Limb (tissue), 2 donors: ENCODE results near the gene TMEM174.
A peak's percentile ranks its signal among the peaks of the same experiment; 100 is the strongest.
"Not testable (repeated sequence)": the region's sequence is repeated elsewhere in the genome, so short reads cannot be mapped to it uniquely, and the experiment has no call there.

ENCODE experiments used
- DNase-seq, 2 donors: peaks; one replicate each; pipeline ENCODE4 v3.0.0-alpha.2; 2016; ENCODE audit errors: extremely low spot score in 2 of 2

TMEM174 gene

GRCh38 chr5:73193592-73193991, 20.6 kb downstream of the TMEM174 start:
- no peak for DNase-seq

GRCh38 chr5:73196201-73196600, 23.2 kb downstream of the TMEM174 start:
- DNase-seq: no peak

DNA sequence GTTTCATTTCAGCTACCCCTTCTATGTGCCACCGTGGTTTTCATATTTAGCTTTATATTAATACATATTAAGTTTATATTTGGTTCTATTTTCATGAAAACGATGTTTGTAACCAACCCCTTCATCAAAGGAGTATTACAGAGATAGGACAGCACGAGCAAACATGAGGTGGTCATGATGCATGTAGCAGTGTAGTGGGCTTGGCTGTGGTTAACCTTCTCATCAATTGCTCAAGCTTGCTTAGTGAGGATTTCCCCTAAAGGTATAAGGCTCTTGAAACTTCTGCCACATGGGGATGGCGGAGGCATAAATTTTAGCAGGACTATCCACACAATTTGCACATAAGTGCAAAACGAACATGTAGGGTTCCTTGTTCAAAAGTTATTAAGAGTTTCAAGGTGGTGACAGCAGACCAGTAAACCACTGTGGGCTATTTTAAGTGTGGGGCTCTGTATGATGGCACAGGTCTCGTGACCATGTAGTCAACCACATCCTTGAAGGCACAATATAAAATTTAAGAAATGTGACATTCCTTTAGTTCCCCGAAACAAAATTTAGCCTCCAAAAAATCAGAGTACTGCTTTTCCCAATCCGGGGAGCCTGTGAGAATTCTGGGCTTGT, 24.8 kb downstream of the TMEM174 start:
- no peak for DNase-seq

DNA sequence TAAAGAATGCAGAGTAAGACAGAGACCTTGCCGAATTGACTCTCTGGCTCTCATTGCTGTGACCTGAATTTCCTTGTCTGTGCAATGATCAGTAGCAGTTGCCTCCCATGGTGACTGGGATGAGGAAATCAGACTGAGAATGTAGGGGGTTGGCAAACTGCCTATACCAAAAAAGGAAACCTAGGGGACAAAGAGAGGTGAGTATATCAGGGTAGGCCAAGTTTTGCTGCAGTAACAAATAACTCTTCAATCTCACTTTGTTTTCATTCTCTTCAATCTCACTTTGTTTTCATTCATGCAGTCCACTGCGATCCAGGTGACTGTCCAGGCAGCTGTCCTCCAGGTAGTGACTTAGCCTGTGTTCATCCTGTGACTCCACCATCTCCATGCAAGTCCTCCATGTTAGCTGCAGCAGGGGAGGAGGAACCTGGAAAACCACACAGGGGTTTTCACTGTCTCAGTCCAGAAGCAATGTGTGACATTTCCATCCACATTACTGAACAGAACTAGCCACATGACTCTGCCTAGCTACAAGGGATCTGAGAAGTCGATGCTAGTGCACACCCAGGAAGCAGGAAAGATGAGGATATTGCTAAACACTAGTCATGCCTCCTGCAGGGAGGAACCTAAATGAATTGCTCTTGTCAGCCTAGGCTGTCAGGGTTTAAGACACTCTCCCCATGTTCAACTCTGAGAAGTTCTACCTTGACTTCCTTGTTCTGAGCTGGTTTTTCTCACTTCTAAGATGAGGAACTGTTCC, 26.0 kb downstream of the TMEM174 start:
- no peak for DNase-seq

- DNase-seq: no peak
These were observed 26.7 kb downstream of the TMEM174 start for GRCh38 chr5:73199671-73200070.

- DNase-seq: peak; percentile 32 to 76
These were observed 28.8 kb downstream of the TMEM174 start for GRCh38 chr5:73201547-73202513.

- DNase-seq: no peak
These were observed 31.3 kb downstream of the TMEM174 start for GRCh38 chr5:73204332-73204731.

DNA sequence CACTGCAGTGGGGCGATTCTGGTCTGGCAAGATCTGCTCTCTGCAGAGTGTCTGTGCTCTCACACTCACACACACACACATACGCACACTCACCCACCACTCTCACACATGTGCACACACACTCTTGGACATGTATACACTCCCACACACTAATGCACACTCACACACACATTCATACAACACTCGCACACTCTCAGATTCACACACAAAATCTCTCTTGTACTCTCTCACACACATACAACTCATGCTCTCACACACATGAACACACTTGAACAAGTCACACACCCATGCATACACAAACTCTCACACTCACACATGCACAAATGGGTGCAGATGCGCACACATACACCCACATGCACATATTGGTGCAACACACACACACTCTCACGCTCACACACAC, 31.7 kb downstream of the TMEM174 start:
- no peak for DNase-seq

GRCh38 chr5:73205305-73205704, 32.3 kb downstream of the TMEM174 start:
- no peak for DNase-seq

GRCh38 chr5:73207239-73207638, 34.2 kb downstream of the TMEM174 start:
- not testable (repeated sequence) for DNase-seq

- DNase-seq: not testable (repeated sequence)
These were observed 36.1 kb downstream of the TMEM174 start for GRCh38 chr5:73209075-73209474.

DNA sequence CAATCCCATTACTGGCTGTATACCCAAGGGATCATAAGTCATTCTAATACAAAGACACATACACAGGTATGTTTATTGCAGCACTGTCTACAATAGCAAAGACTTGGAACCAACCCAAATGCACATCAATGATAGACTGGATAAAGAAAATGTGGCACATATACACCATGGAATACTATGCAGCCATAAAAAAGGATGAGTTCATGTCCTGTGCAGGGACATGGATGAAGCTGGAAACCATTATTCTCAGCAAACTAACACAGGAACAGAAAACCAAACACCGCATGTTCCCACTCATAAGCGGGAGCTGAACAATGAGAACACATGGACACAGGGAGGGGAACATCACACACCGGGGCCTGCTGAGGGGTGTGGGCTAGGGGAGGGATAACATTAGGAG, 39.7 kb downstream of the TMEM174 start:
- not testable (repeated sequence) for DNase-seq

GRCh38 chr5:73213566-73213998, 40.6 kb downstream of the TMEM174 start:
- DNase-seq: peak in 1 of 2 donors; percentile 62

DNA sequence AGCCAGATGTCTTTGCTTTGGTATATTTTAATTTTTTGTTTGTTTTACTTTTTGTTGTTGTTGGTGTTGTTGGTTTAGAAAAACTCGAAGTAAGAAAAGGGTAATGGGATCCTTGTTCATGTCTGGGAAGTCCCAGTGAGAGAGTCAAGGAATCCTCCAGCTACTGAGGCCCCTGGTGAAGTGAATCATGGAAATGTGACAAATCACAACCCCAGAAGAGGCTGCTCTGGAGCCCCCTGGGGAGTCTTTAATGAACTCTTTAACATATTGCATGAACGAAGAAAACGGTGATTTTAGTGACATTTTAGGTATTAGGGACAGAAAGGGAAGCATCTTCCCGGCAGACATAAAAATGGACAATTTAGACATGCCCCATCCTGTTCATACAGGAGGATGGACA, 41.3 kb downstream of the TMEM174 start:
- DNase-seq: no peak

GRCh38 chr5:73214996-73215395, 42.0 kb downstream of the TMEM174 start:
- DNase-seq: no peak

DNA sequence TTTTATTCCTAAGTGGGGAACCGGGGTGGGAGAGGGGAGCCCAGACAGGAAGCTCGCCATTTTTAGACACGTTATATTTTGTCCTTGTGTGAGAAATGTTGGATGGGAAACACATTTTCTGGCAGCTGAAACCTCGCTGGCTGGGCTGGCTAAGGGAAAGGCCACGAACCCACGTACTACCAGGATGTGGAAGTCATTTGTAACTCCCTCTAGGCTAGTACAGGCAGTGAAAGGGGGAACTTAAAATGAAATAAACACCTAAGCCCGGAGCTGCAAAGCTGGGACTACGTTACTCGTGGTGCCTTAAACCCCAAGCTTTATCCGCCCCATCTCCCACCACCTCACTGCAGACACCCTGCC, 42.5 kb downstream of the TMEM174 start:
- DNase-seq: peak in 1 of 2 donors; percentile 56

GRCh38 chr5:73215891-73216610, 43.1 kb downstream of the TMEM174 start:
- peak; percentile 81 to 87 for DNase-seq

GRCh38 chr5:73218552-73219171, 45.7 kb downstream of the TMEM174 start:
- DNase-seq: no peak

DNA sequence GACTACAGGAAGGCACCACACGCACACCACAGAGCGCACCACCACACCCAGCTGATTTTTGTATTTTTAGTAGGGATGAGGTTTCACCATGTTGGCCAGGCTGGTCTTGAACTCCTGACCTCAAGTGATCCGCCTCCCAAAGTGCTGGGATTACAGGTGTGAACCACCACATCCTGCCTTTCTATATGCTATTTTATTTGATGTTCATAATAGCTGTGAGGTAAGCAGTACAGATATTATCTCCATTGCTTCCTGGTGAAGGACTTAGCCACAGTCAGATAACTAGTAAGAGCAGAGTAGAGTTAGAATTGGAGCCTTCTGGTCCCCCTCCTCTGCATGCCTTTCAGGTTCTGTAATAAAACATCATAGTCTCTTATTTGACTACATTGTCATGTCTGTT, 46.3 kb downstream of the TMEM174 start:
- not testable (repeated sequence) for DNase-seq

GRCh38 chr5:73221161-73221560, 48.2 kb downstream of the TMEM174 start:
- no peak for DNase-seq

DNA sequence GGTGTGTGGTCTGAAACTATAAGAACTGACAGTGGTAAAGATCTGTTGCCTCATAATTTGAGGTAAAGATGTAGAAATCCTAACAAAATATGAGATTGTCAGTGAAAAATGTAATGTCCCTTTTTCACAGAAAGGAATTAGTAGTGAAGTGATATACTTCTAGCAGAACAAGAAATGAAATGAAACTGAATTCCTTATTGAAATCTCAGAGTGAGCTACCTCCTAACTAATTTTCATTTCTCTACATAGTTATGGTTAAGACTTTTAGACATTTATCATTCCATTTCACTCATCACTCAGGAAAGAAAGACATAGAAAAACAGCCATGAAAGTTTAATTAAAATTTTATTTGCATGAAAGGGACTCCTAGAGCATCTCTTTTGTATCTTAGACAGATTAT, 48.7 kb downstream of the TMEM174 start:
- DNase-seq: no peak
